Ascending aorta (tissue), 2 donors: ENCODE results near the gene ELAVL4. TPM values are rescaled to one million over a fixed set of nuclear protein-coding genes. Genes with fewer than 3 reads are reported as not detected.

Experiments used
- DNase-seq, 2 donors: peaks; one replicate each; pipeline ENCODE4 v3.0.0-alpha.2; 2019; ENCODE audit warnings: low spot score in 2 of 2
- H3K27ac ChIP-seq, 2 donors: fragments of 200-600 bp; sonication (generic); one replicate each; pipeline ENCODE4 v1.5.1; 2016 to 2017; ENCODE audit warnings: mild to moderate bottlenecking in 1 of 2
- H3K27me3 ChIP-seq: fragments of 200-600 bp; sonication (generic); one replicate; pipeline ENCODE4 v1.5.1; 2017
- H3K36me3 ChIP-seq, 2 donors: fragments of 200-600 bp; sonication (generic); one replicate each; pipeline ENCODE4 v1.5.1; 2016
- H3K4me1 ChIP-seq, 2 donors: fragments of 200-600 bp; sonication (generic); one replicate each; pipeline ENCODE4 v1.5.1; 2016 to 2017; ENCODE audit warnings: mild to moderate bottlenecking in 1 of 2
- H3K4me3 ChIP-seq, 2 donors: fragments of 200-600 bp; sonication (generic); one replicate each; pipeline ENCODE4 v1.5.1; 2016 to 2017; ENCODE audit warnings: mild to moderate bottlenecking in 1 of 2
- H3K9me3 ChIP-seq, 2 donors: fragments of 200-600 bp; sonication (generic); one replicate each; pipeline ENCODE4 v1.5.1; 2016
- CTCF ChIP-seq, 3 experiments: fragments of 200-600 bp in 2 of 3; fragments of 450-650 bp in 1 of 3; sonication (generic) in 2 of 3; IDR thresholded peaks; one replicate each; pipeline ENCODE4 v1.5.1; 2016 to 2019; ENCODE audit warnings: antibody characterized with exemption in 3 of 3, mild to moderate bottlenecking in 1 of 3, moderate library complexity in 1 of 3
- intact Hi-C: fragments of 100-400 bp; cut with DNase I; formaldehyde crosslinking; loops from one replicate; pipeline ENCODE4 v1.15.1; 2023
- total RNA-seq: library from RNA; depleted of rRNA; stranded (reverse); fragments of >200 nt; gene quantifications from one replicate; pipeline ENCODE4 v1.1.0, GENCODE V29; 2016

Gene ELAVL4
- total RNA-seq, 1 donor from 2014 or later = not detected

DNA sequence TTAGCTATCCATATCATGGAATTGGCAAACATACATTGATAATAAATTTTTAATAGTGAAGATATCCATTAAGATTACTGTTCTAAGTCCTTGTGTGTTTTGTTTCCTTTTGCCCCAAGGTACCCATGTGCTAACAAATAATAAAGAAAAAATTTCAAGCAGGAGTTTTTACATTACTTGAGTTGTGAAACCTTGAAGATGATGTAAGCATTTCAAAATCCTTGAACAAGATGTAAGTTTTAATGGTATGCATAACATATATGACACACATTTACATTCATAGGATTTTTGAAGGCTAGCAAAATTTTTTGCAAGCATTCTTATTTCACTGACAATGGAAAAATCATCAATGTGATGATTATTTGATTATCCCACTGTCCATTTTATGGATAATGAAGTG is 10.9 kb upstream of the ELAVL4 start:
- H3K27me3 ChIP-seq = no peaks in the 10 kb centered on the region
- no peaks in the 10 kb centered on the region for H3K36me3 ChIP-seq
- TF ChIP-seq CTCF (IDR thresholded peaks at IDR 0.05) = no peak
- H3K27ac ChIP-seq = no peak overlapping the region
- no peak for DNase-seq
- intact Hi-C loops = no loop called here
- H3K4me3 ChIP-seq = no peak overlapping the region
- no peaks in the 10 kb centered on the region for H3K9me3 ChIP-seq
- H3K4me1 ChIP-seq = no peaks in the 10 kb centered on the region

DNA sequence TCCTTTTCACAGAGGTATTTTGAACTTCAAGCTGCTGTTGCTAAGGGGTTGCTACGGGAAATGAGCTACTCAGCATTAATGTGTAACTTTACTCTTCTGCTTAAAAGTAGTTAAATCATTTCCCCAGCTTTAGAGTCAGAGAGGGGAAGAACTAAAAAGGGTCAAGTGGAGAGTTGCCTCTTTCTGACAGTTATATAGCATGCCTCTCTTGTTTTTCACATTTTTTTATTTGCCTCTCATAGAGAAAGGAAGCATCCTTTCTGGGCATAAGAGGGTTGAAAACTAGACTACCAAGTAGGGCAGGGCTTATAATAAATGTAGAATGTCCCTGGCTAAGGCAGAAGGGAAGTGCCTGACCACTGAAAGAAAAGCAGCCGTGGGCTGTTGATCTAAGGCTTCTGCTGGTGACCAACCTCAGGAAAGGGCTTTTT is 10.1 kb upstream of the ELAVL4 start:
- H3K4me1 ChIP-seq = no peaks in the 10 kb centered on the region
- H3K9me3 ChIP-seq = no peaks in the 10 kb centered on the region
- intact Hi-C loops = no loop called here
- H3K27me3 ChIP-seq = no peaks in the 10 kb centered on the region
- no peak for DNase-seq
- H3K27ac ChIP-seq = no peak overlapping the region
- no peak overlapping the region for H3K4me3 ChIP-seq
- no peak for TF ChIP-seq CTCF (IDR thresholded peaks at IDR 0.05)
- H3K36me3 ChIP-seq = no peaks in the 10 kb centered on the region

DNA sequence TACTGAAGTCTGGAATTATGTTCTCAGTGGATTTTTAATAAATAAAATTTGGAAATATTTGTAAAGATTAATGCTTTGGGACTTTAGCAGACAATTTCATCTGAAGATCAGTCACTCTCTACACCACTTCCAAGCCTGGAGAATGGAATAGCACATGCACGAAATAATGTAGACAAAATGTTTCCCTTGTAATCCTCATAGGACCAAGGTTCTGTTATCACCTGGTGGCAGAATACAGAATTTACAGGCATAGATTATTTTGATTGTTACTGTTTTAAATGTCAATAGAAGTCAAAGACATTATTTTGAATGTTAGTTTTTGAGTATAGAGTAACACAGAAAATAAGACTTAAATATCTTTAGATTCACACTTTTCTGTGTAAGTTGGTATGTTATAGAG is 9.1 kb upstream of the ELAVL4 start:
- no peaks in the 10 kb centered on the region for H3K4me1 ChIP-seq
- H3K27ac ChIP-seq = no peak overlapping the region
- intact Hi-C loops = no loop called here
- H3K9me3 ChIP-seq = no peaks in the 10 kb centered on the region
- TF ChIP-seq CTCF (IDR thresholded peaks at IDR 0.05) = no peak
- no peak for DNase-seq
- no peaks in the 10 kb centered on the region for H3K36me3 ChIP-seq
- no peaks in the 10 kb centered on the region for H3K27me3 ChIP-seq
- no peak overlapping the region for H3K4me3 ChIP-seq

DNA sequence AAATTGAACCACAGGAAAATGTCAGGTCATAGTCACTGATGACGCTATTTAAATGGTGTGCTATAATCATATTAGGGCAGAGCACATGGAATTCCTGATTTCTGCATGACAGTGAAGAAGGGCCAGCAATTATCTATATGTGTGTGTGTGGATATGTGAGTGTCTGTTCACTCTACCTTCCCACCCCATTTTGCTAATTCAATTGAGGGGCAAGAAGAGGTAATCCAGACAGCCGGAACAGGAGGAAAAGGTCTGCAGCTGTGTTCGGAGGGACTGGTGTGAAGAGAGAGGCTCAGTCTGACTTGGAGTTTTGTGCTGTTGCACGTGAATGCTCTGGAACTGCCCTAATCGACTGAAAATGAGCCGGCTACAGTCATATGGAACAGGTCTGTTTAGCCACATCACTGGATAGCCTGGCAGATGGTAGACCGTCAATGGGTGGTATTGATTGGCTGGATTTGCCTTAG is 5.1 kb upstream of the ELAVL4 start:
- Histone ChIP-seq H3K9me3 (no peaks in the 10 kb centered on the region), H3K27ac (no peak overlapping the region), H3K27me3 (no peaks in the 10 kb centered on the region), H3K4me3 (no peak overlapping the region), H3K4me1 (no peaks in the 10 kb centered on the region), H3K36me3 (no peaks in the 10 kb centered on the region)
- no peak for DNase-seq
- intact Hi-C loops = no loop called here
- no peak for TF ChIP-seq CTCF (IDR thresholded peaks at IDR 0.05)

DNA sequence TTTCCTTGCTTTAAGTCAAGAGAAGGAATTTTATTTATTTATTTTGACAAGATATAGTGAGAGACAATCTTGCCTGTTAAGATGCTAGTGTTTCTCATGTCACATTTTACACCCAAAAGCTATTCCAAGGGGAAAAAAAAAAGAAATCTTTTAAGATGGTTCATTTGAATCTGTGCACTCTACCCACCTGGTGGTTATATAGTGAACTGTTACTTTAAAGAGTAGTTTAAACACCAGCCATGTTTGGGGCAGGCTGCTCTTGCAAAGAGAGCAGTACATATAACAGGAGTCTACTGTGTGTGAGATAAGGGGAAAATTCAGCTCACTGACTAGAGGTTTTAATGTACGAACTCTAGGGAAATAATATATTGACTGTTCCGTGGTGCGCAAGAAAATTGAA is 3.3 kb upstream of the ELAVL4 start:
- H3K9me3 ChIP-seq = no peaks in the 10 kb centered on the region
- TF ChIP-seq CTCF (IDR thresholded peaks at IDR 0.05) = no peak
- H3K27ac ChIP-seq = no peak overlapping the region
- no peak for DNase-seq
- no peaks in the 10 kb centered on the region for H3K27me3 ChIP-seq
- intact Hi-C loops = no loop called here
- no peak overlapping the region for H3K4me3 ChIP-seq
- H3K36me3 ChIP-seq = no peaks in the 10 kb centered on the region
- no peaks in the 10 kb centered on the region for H3K4me1 ChIP-seq

DNA sequence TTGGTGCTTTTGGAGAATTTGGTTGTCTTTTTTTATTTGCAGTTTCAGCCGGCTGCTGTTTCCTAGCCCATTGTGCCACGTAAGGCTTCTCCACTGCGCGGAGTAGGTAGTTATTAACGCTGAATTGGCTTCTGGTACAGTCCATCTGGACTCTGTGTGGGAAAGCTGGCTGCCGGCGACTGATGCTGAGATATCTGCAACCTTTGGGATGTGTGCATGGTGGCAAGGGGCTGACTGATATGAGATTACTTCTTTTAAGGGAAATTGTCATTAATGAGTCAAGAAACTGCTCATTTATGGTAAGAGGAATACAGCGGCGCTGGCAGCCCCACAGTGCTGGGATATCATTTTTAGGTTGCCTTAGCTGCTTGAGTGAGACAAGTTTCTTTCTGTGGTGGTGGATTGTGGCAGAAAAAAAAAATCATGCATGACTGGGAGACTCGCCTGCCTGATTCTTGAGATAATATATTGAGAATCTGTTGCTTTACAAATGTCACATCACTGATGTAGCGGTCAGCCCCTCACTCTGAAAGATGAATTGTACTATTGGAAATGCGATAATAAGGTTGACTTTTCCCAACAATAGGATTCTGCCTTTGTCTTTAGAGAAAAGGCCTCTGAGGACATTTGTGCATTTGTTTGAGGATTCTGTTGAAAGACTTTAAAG is 2.5 kb upstream of the ELAVL4 start:
- no peaks in the 10 kb centered on the region for H3K36me3 ChIP-seq
- no peak overlapping the region for H3K4me3 ChIP-seq
- no peaks in the 10 kb centered on the region for H3K27me3 ChIP-seq
- no peaks in the 10 kb centered on the region for H3K4me1 ChIP-seq
- H3K9me3 ChIP-seq = no peaks in the 10 kb centered on the region
- no peak for TF ChIP-seq CTCF (IDR thresholded peaks at IDR 0.05)
- DNase-seq = no peak
- no peak overlapping the region for H3K27ac ChIP-seq
- intact Hi-C loops = no loop called here
